Endothelial cell of hepatic sinusoid (primary cell): ENCODE data around the gene STX4.

Experiments
- in situ Hi-C: cut with HindIII; loops from 2 replicates; pipeline ENCODE4 v1.10.0; 2017; ENCODE audit warnings: low sequenced_read_pairs

The STX4 gene

GRCh38 chr16:31063495-31063842 lies 30.1 kb downstream of the STX4 start:
- in situ Hi-C loops = loop anchor here (25.0 kb wide), 1 partner anchor 399 kb away; the partner anchor contains the start of genes ARMC5 and TGFB1I1

GRCh38 chr16:31063843-31064611 lies 30.7 kb downstream of the STX4 start:
- in situ Hi-C loops = loop anchor here (25.0 kb wide), 1 partner anchor 398 kb away; the partner anchor contains the start of genes ARMC5 and TGFB1I1

GRCh38 chr16:31064882-31065461 lies 31.6 kb downstream of the STX4 start:
- in situ Hi-C loops = loop anchor here (25.0 kb wide), 1 partner anchor 397 kb away; the partner anchor contains the start of genes ARMC5 and TGFB1I1

GRCh38 chr16:31067342-31067741 lies 34.0 kb downstream of the STX4 start:
- in situ Hi-C loops = loop anchor here (25.0 kb wide), 1 partner anchor 395 kb away; the partner anchor contains the start of genes ARMC5 and TGFB1I1

GRCh38 chr16:31071861-31072260 lies 38.5 kb downstream of the STX4 start:
- in situ Hi-C loops = loop anchor here (5.0 to 25.0 kb wide), 3 partner anchors 70 to 390 kb away; partner anchors contain the start of genes ARMC5, ORAI3 and TGFB1I1

- in situ Hi-C loops = loop anchor here (5.0 to 25.0 kb wide), 3 partner anchors 70 to 390 kb away; partner anchors contain the start of genes ARMC5, ORAI3 and TGFB1I1
These were observed 39.3 kb downstream of the STX4 start for GRCh38 chr16:31072540-31073141.

GRCh38 chr16:31073142-31073969 lies 40.0 kb downstream of the STX4 start:
- in situ Hi-C loops = loop anchor here (5.0 to 25.0 kb wide), 3 partner anchors 71 to 389 kb away; partner anchors contain the start of genes ARMC5, ORAI3 and TGFB1I1

- in situ Hi-C loops = loop anchor here (5.0 to 25.0 kb wide), 3 partner anchors 72 to 388 kb away; partner anchors contain the start of genes ARMC5, ORAI3 and TGFB1I1
These were observed 40.8 kb downstream of the STX4 start, which contains the start of the genes ZNF646 and ZNF668 for GRCh38 chr16:31073970-31074813. TSS of gene ZNF646 (plus strand) at chr16:31074422. CDS start at chr16:31076325, 1,903 bp downstream. TSS of gene ZNF668 (minus strand) at chr16:31074240. CDS start at chr16:31064459, 9,781 bp downstream.

GRCh38 chr16:31074814-31075183 lies 41.4 kb downstream of the STX4 start:
- in situ Hi-C loops = loop anchor here (5.0 to 25.0 kb wide), 3 partner anchors 72 to 388 kb away; partner anchors contain the start of genes ARMC5, ORAI3 and TGFB1I1

GRCh38 chr16:31076319-31076718 lies 43.0 kb downstream of the STX4 start:
- in situ Hi-C loops = loop anchor here (10.0 kb wide), 1 partner anchor 132 kb away; the partner anchor contains the start of gene ORAI3

- in situ Hi-C loops = loop anchor here (10.0 kb wide), 1 partner anchor 132 kb away; the partner anchor contains the start of gene ORAI3
These were observed 43.7 kb downstream of the STX4 start for GRCh38 chr16:31077024-31077423.

- in situ Hi-C loops = loop anchor here (10.0 kb wide), 1 partner anchor 133 kb away; the partner anchor contains the start of gene ORAI3
These were observed 44.4 kb downstream of the STX4 start for GRCh38 chr16:31077592-31078396.

- in situ Hi-C loops = loop anchor here (10.0 kb wide), 1 partner anchor 134 kb away; the partner anchor contains the start of gene ORAI3
These were observed 45.4 kb downstream of the STX4 start for GRCh38 chr16:31078597-31079341.

GRCh38 chr16:31079342-31079944 lies 46.1 kb downstream of the STX4 start:
- in situ Hi-C loops = loop anchor here (10.0 kb wide), 1 partner anchor 135 kb away; the partner anchor contains the start of gene ORAI3

- in situ Hi-C loops = no loop called here
These were observed 46.8 kb downstream of the STX4 start for GRCh38 chr16:31080035-31080629.

- in situ Hi-C loops = no loop called here
These were observed 47.5 kb downstream of the STX4 start for GRCh38 chr16:31080756-31081419.
